Endothelial cell of umbilical vein (primary cell): Measurements from ENCODE around the gene CCDC12.

ENCODE experiments used
- CTCF ChIP-seq, 2 donors: IDR thresholded peaks; 1 replicate in 1 of 2; 2 replicates in 1 of 2; pipeline ENCODE4 v1.5.1; 2011; ENCODE audit warnings: low read length in 2 of 2, mild to moderate bottlenecking in 2 of 2, moderate library complexity in 2 of 2, control low read depth in 1 of 2, inconsistent platforms in 1 of 2, low read depth in 1 of 2; ENCODE audit not compliant: insufficient read depth in 1 of 2; ENCODE audit errors: extremely low read depth in 1 of 2
- EZH2 ChIP-seq: IDR thresholded peaks from 2 replicates; pipeline ENCODE4 v1.6.1; 2012; ENCODE audit warnings: borderline replicate concordance, low read depth, mild to moderate bottlenecking, moderate library complexity, low read length, inconsistent platforms; ENCODE audit not compliant: severe bottlenecking
- GATA2 ChIP-seq: IDR thresholded peaks from 2 replicates; pipeline ENCODE4 v1.7.0; 2011; ENCODE audit warnings: low read depth, mild to moderate bottlenecking, moderate library complexity, mixed read lengths, low read length; ENCODE audit not compliant: insufficient read length, insufficient read depth
- JUN ChIP-seq: IDR thresholded peaks from 2 replicates; pipeline ENCODE4 v1.6.1; 2011; ENCODE audit warnings: borderline replicate concordance, low read depth; ENCODE audit not compliant: insufficient read length, insufficient read depth
- MAX ChIP-seq: IDR thresholded peaks from 2 replicates; pipeline ENCODE4 v1.6.1; 2011; ENCODE audit not compliant: insufficient read depth, insufficient read length
- MYC ChIP-seq: IDR thresholded peaks from one replicate; pipeline ENCODE4 v1.6.1; 2011; ENCODE audit warnings: mild to moderate bottlenecking, low read depth, low read length
- POLR2A ChIP-seq: IDR thresholded peaks from 2 replicates; pipeline ENCODE4 v1.6.1; 2012; ENCODE audit warnings: low read depth, mild to moderate bottlenecking, control low read depth, low read length
- POLR2AphosphoS5 ChIP-seq: IDR thresholded peaks from 2 replicates; pipeline ENCODE4 v1.6.1; 2012; ENCODE audit warnings: low read depth, mild to moderate bottlenecking, control low read depth, low read length, moderate library complexity; ENCODE audit not compliant: insufficient read depth

GRCh38 chr3:46962990-46963389 lies 13.6 kb downstream of the CCDC12 start:
- TF ChIP-seq CTCF (IDR thresholded peaks at IDR 0.05; ENCODE audit: extremely low read depth in 1 of 2, insufficient read depth in 1 of 2, low read depth in 1 of 2, low read length in 2 of 2): no peak
- TF ChIP-seq MAX: no peak
- no peak for TF ChIP-seq POLR2AphosphoS5
- no peak for TF ChIP-seq MYC
- no peak for TF ChIP-seq EZH2
- no peak for TF ChIP-seq POLR2A
- no peak for TF ChIP-seq GATA2
- no peak for TF ChIP-seq JUN
